HCT116 (cell line): ENCODE data around the gene ESAM. TPM values are rescaled to one million over a fixed set of nuclear protein-coding genes. Genes with fewer than 3 reads are reported as not detected.
A peak's percentile ranks its signal among the peaks of the same experiment; 100 is the strongest.

ENCODE experiments used
- ATAC-seq: fragments of 200-7000 bp; cut with Tn5 transposase; 2 replicates; pipeline ENCODE4 v1.9.1; 2020; ENCODE audit warnings: mild to moderate bottlenecking, moderate library complexity
- BruUV-seq: library from RNA; stranded (reverse); fragments of 400-500 nt; replicated peaks from 2 replicates; lab custom pipeline; 2021; lab: Mats Ljungman, UMichigan
- CTCF ChIA-PET: fragments of 300-600 bp; sonication (Branson Sonifier 250); formaldehyde crosslinking; loops from one replicate; lab custom pipeline; 2021; ENCODE audit warnings: antibody characterized with exemption; lab: Charles Lee
- POLR2A ChIA-PET: fragments of 300-600, 350-600 bp; sonication (Branson Sonifier 250); formaldehyde crosslinking; loops from one replicate; lab custom pipeline; 2021; ENCODE audit warnings: antibody characterized with exemption; lab: Charles Lee
- RAD21 ChIA-PET, 2 experiments: fragments of 300-600 bp; sonication (Branson Sonifier 250); formaldehyde crosslinking; loops; one replicate each; lab custom pipeline; 2023; ENCODE audit warnings: low total read pairs in 2 of 2; ENCODE audit not compliant: uncharacterized antibody in 2 of 2, unreplicated experiment in 2 of 2, low non-redundant PET in 1 of 2; lab: Charles Lee
- DNase-seq: peaks from one replicate; pipeline ENCODE4 v3.0.0-alpha.2; 2010; ENCODE audit warnings: low read depth, low spot score
- H2AFZ ChIP-seq: fragments of 200-600 bp; shearing (Covaris generic), sonication (generic); 2 replicates; pipeline ENCODE4 v1.6.1; 2017; ENCODE audit warnings: low read depth, mixed run types, mixed read lengths, antibody characterized with exemption, low read length; ENCODE audit not compliant: poor library complexity, severe bottlenecking
- H3K27ac ChIP-seq: 2 replicates; pipeline ENCODE4 v1.5.1; 2012; ENCODE audit warnings: low read depth, low read length
- H3K27me3 ChIP-seq: fragments of 200-600 bp; sonication (generic); 2 replicates; pipeline ENCODE4 v1.6.1; 2016; ENCODE audit warnings: mixed run types, low read length, mixed read lengths; ENCODE audit not compliant: insufficient read depth
- H3K36me3 ChIP-seq, 2 experiments: fragments of 200-500 bp in 1 of 2; fragments of 200-600 bp in 1 of 2; sonication (Bioruptor generic) in 1 of 2; sonication (generic) in 1 of 2; 2 replicates each; pipeline versions ENCODE4 v1.5.1 to v1.6.1; 2014 to 2016; ENCODE audit warnings: low read length in 2 of 2, inconsistent platforms in 1 of 2, mixed read lengths in 1 of 2, mixed run types in 1 of 2; ENCODE audit not compliant: insufficient read depth in 2 of 2, control insufficient read depth in 1 of 2
- H3K4me1 ChIP-seq, 2 experiments: fragments of 200-600 bp in 1 of 2; sonication (generic) in 1 of 2; 2 replicates each; pipeline versions ENCODE4 v1.5.1 to v1.6.1; 2012 to 2017; ENCODE audit warnings: low read length in 2 of 2, inconsistent platforms in 1 of 2, mild to moderate bottlenecking in 1 of 2, mixed read lengths in 1 of 2, mixed run types in 1 of 2, moderate library complexity in 1 of 2; ENCODE audit not compliant: insufficient read depth in 2 of 2, control insufficient read depth in 1 of 2
- H3K4me2 ChIP-seq: fragments of 200-600 bp; sonication (generic); 2 replicates; pipeline ENCODE4 v1.6.1; 2017; ENCODE audit warnings: mixed run types, low read length, mixed read lengths
- H3K4me3 ChIP-seq, 2 experiments: fragments of 200-600 bp in 1 of 2; sonication (generic) in 1 of 2; replicated peaks in 1 of 2; 2 replicates each; pipeline ENCODE4 v1.5.1; 2011 to 2016; ENCODE audit warnings: low read length in 2 of 2, control low read depth in 1 of 2, low read depth in 1 of 2, mild to moderate bottlenecking in 1 of 2, mixed read lengths in 1 of 2, mixed run types in 1 of 2
- H3K79me2 ChIP-seq: fragments of 200-600 bp; sonication (generic); 2 replicates; pipeline ENCODE4 v1.6.1; 2017; ENCODE audit warnings: mild to moderate bottlenecking, mixed run types, low read length, moderate library complexity, mixed read lengths; ENCODE audit not compliant: insufficient read depth
- H3K9ac ChIP-seq: fragments of 200-600 bp; sonication (generic); 2 replicates; pipeline ENCODE4 v1.6.1; 2016; ENCODE audit warnings: low read length, mixed read lengths
- H3K9me2 ChIP-seq: fragments of 200-600 bp; sonication (generic), shearing (Covaris generic); 2 replicates; pipeline ENCODE4 v1.6.1; 2017; ENCODE audit warnings: mixed run types, mild to moderate bottlenecking, moderate library complexity; ENCODE audit not compliant: insufficient read depth
- H3K9me3 ChIP-seq, 2 experiments: fragments of 200-500 bp in 1 of 2; fragments of 200-600 bp in 1 of 2; sonication (Bioruptor generic) in 1 of 2; sonication (generic) in 1 of 2; 2 replicates each; pipeline ENCODE4 v1.6.1; 2014 to 2017; ENCODE audit warnings: low read length in 2 of 2, mixed read lengths in 2 of 2, inconsistent platforms in 1 of 2, low read depth in 1 of 2, mild to moderate bottlenecking in 1 of 2, mixed run types in 1 of 2, moderate library complexity in 1 of 2; ENCODE audit not compliant: control insufficient read depth in 1 of 2, insufficient read depth in 1 of 2
- H4K20me1 ChIP-seq: fragments of 200-600 bp; sonication (generic), shearing (Covaris generic); 2 replicates; pipeline ENCODE4 v1.6.1; 2017; ENCODE audit warnings: mixed run types, mild to moderate bottlenecking, moderate library complexity; ENCODE audit not compliant: insufficient read depth
- ATF3 ChIP-seq: IDR thresholded peaks from 2 replicates; pipeline ENCODE4 v1.6.1; 2012
- CBX3 ChIP-seq: IDR thresholded peaks from 2 replicates; pipeline ENCODE4 v1.6.1; 2012; ENCODE audit warnings: low read depth
- CEBPB ChIP-seq: IDR thresholded peaks from 2 replicates; pipeline ENCODE4 v1.6.1; 2012; ENCODE audit warnings: low read depth
- CTCF ChIP-seq, 3 experiments: fragments of 200-600 bp in 1 of 3; sonication (generic) in 1 of 3; IDR thresholded peaks in 2 of 3; conservative IDR thresholded peaks in 1 of 3; 2 replicates each; pipeline ENCODE4 v1.5.1; 2012 to 2017; ENCODE audit warnings: low read depth in 2 of 3, low read length in 2 of 3, antibody characterized with exemption in 1 of 3, borderline replicate concordance in 1 of 3, control low read depth in 1 of 3, mild to moderate bottlenecking in 1 of 3, mixed read lengths in 1 of 3, mixed run types in 1 of 3, moderate library complexity in 1 of 3; ENCODE audit not compliant: insufficient read depth in 1 of 3
- EGR1 ChIP-seq: IDR thresholded peaks from 2 replicates; pipeline ENCODE4 v1.6.1; 2012; ENCODE audit warnings: low read depth
- ELF1 ChIP-seq: IDR thresholded peaks from 2 replicates; pipeline ENCODE4 v1.6.1; 2012; ENCODE audit warnings: low read depth, borderline replicate concordance
- EZH2 ChIP-seq: fragments of 200-600 bp; sonication (generic); IDR thresholded peaks from 2 replicates; pipeline ENCODE4 v1.6.1; 2017; ENCODE audit warnings: antibody characterized with exemption, mixed run types
- FOSL1 ChIP-seq: IDR thresholded peaks from 2 replicates; pipeline ENCODE4 v1.6.1; 2012; ENCODE audit warnings: low read depth
- JUND ChIP-seq: IDR thresholded peaks from 2 replicates; pipeline ENCODE4 v1.6.1; 2012
- POLR2A ChIP-seq: IDR thresholded peaks from 2 replicates; pipeline ENCODE4 v1.7.0; 2011; ENCODE audit warnings: borderline replicate concordance; ENCODE audit not compliant: insufficient read depth, insufficient read length; ENCODE audit errors: extremely low read depth
- POLR2AphosphoS5 ChIP-seq: IDR thresholded peaks from 2 replicates; pipeline ENCODE4 v1.6.1; 2011; ENCODE audit warnings: mild to moderate bottlenecking, low read depth, low read length, moderate library complexity
- RAD21 ChIP-seq: IDR thresholded peaks from 2 replicates; pipeline ENCODE4 v1.6.1; 2012; ENCODE audit warnings: low read depth, mild to moderate bottlenecking
- REST ChIP-seq: IDR thresholded peaks from 2 replicates; pipeline ENCODE4 v1.6.1; 2012; ENCODE audit warnings: low read depth
- SRF ChIP-seq: IDR thresholded peaks from 2 replicates; pipeline ENCODE4 v1.6.1; 2012; ENCODE audit warnings: low read depth
- TCF7L2 ChIP-seq: IDR thresholded peaks from 2 replicates; pipeline ENCODE4 v1.7.0; 2011; ENCODE audit warnings: borderline replicate concordance, inconsistent platforms; ENCODE audit not compliant: insufficient read depth, insufficient read length; ENCODE audit errors: extremely low read depth
- YY1 ChIP-seq: IDR thresholded peaks from 2 replicates; pipeline ENCODE4 v1.6.1; 2011; ENCODE audit warnings: low read length, low read depth, moderate library complexity, mild to moderate bottlenecking; ENCODE audit not compliant: insufficient replicate concordance; ENCODE audit errors: extremely low read depth
- ZBTB33 ChIP-seq: IDR thresholded peaks from 2 replicates; pipeline ENCODE4 v1.6.1; 2011; ENCODE audit warnings: mild to moderate bottlenecking, low read length, moderate library complexity; ENCODE audit not compliant: insufficient replicate concordance; ENCODE audit errors: extremely low read depth
- ZFX ChIP-seq: fragments of 450-650 bp; IDR thresholded peaks from 2 replicates; pipeline ENCODE4 v1.6.1; 2017
- ZNF274 ChIP-seq: fragments of 200-500 bp; sonication (Bioruptor generic); IDR thresholded peaks from 2 replicates; pipeline ENCODE4 v1.6.1; 2014; ENCODE audit warnings: mild to moderate bottlenecking, low read depth, low read length, inconsistent platforms
- intact Hi-C: fragments of 100-400 bp; cut with micrococcal nuclease; formaldehyde crosslinking; loops from 2 replicates; pipeline ENCODE4 v1.10.0; 2022
- total RNA-seq: library from RNA; stranded (reverse); gene quantifications from one replicate; pipeline ENCODE4 v1.2.1, GENCODE V29; 2021; ENCODE audit not compliant: unreplicated experiment

The ESAM gene
- total RNA-seq, 1 experiment from 2014 or later: 6.1 TPM

- peaks cover 6 to 19% of the 10 kb centered on the region in 2 experiments; a peak in 3 of 4 replicates for H3K4me1 ChIP-seq
- peak; percentile 92 for ATAC-seq
- H3K4me3 ChIP-seq: peak within 1 kb of the TSS; percentile 73 to 75
- no peaks in the 10 kb centered on the region for H3K9me3 ChIP-seq
- peak within 1 kb of the TSS; percentile 80 for H3K9ac ChIP-seq
- peaks cover 47% of the 10 kb centered on the region for H3K79me2 ChIP-seq
- DNase-seq: peak; percentile 42
- no peaks in the 10 kb centered on the region for H3K9me2 ChIP-seq
- BruUV-seq: no TSS peak
- peak within 1 kb of the TSS; percentile 8 for H2AFZ ChIP-seq
- no peaks in the 10 kb centered on the region for H3K27me3 ChIP-seq
- POLR2A ChIA-PET: no interaction called here
- H3K4me2 ChIP-seq: peak within 1 kb of the TSS; percentile 78
- H3K36me3 ChIP-seq: no peaks in the 10 kb centered on the region
- CTCF ChIA-PET: interaction anchor here (1.3 kb wide), 1 partner anchor 22 kb away, joined by 4 read pairs; no protein-coding TSS in a partner anchor
- no peaks in the 10 kb centered on the region for H4K20me1 ChIP-seq
- RAD21 ChIA-PET: interaction anchor here in 1 of 2 experiments (0.5 kb wide), 1 partner anchor 36 kb away, joined by 6 read pairs; no protein-coding TSS in a partner anchor
- intact Hi-C loops: no loop called here
- H3K27ac ChIP-seq: peak within 1 kb of the TSS; percentile 74
- TF ChIP-seq CEBPB (no peak), CBX3 (no peak), POLR2AphosphoS5 (peak; percentile 97), REST (no peak), FOSL1 (no peak), YY1 (peak; percentile 94), ZFX (peak; percentile 88), RAD21 (no peak), ATF3 (no peak), ZNF274 (no peak), TCF7L2 (no peak), EGR1 (peak; percentile 50; the same call in 1 of the 2 replicates), SRF (no peak), JUND (no peak), ELF1 (peak; percentile 23; the same call in 1 of the 2 replicates), ZBTB33 (no peak), CTCF (IDR thresholded peaks at IDR 0.05 in 2 of 3, conservative IDR thresholded peaks at IDR 0.05 in 1 of 3; ENCODE audit: borderline replicate concordance in 1 of 3, insufficient read depth in 1 of 3, low read depth in 2 of 3, low read length in 2 of 3) (no peak), EZH2 (no peak), POLR2A (peak; percentile 74)
Measured at GRCh38 chr11:124800226-124800929, 38.3 kb upstream of the ESAM start, which contains the start of gene MSANTD2. TSS of gene MSANTD2 (minus strand) at chr11:124800406. CDS start at chr11:124800380, 26 bp downstream.
